ENCODE results near the gene NMNAT2.

DNA sequence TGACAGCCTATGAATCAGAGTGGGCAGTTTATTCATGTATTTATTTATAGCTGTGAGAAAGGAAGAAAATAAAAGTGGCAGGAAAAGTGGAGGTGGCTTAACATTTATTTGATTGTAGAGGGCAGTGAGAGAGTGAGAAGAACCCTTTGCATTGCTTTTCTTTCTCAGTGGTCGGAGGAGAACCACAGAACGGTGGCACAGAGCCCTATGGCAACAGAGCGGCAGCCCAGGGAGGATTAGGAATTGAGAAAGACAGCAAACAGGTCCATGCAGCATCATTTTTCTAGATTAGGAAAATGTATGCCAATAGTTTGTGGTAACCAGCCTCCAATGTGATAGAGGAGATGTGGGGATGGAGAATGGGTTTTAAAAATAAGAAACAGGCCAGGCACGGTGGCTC is 53.1 kb downstream of the NMNAT2 start:
- TF ChIP-seq, protein P1, sequence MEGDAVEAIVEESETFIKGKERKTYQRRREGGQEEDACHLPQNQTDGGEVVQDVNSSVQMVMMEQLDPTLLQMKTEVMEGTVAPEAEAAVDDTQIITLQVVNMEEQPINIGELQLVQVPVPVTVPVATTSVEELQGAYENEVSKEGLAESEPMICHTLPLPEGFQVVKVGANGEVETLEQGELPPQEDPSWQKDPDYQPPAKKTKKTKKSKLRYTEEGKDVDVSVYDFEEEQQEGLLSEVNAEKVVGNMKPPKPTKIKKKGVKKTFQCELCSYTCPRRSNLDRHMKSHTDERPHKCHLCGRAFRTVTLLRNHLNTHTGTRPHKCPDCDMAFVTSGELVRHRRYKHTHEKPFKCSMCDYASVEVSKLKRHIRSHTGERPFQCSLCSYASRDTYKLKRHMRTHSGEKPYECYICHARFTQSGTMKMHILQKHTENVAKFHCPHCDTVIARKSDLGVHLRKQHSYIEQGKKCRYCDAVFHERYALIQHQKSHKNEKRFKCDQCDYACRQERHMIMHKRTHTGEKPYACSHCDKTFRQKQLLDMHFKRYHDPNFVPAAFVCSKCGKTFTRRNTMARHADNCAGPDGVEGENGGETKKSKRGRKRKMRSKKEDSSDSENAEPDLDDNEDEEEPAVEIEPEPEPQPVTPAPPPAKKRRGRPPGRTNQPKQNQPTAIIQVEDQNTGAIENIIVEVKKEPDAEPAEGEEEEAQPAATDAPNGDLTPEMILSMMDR (conservative IDR thresholded peaks at IDR 0.05; ENCODE audit: low read length) = no peak
- no peak for TF ChIP-seq EZH2phosphoT487 (IDR thresholded peaks at IDR 0.05; ENCODE audit: borderline replicate concordance, low read depth, low read length)

All from OCI-LY7 (cell line).